K562 (cell line): Measurements from ENCODE around the gene DPRX. TPM values are rescaled to one million over a fixed set of nuclear protein-coding genes. Genes with fewer than 3 reads are reported as not detected.
A peak's percentile ranks its signal among the peaks of the same experiment; 100 is the strongest.

Source experiments
- ATAC-seq: fragments of 200-7000 bp; cut with Tn5 transposase; 3 replicates; pipeline ENCODE4 v1.9.1; 2020; ENCODE audit warnings: moderate library complexity
- BruUV-seq: library from RNA; stranded (reverse); fragments of 400-500 nt; replicated peaks from 2 replicates; lab custom pipeline; 2021; lab: Mats Ljungman, UMichigan
- CTCF ChIA-PET: fragments of 300-600 bp; formaldehyde crosslinking; extraction: SDS; loops from one replicate; lab custom pipeline; 2021; ENCODE audit warnings: low intra/inter-chr PET ratio; lab: Yijun Ruan, JAX
- POLR2A ChIA-PET: fragments of 300-600, 350-650 bp; sonication (Branson Sonifier 250); formaldehyde crosslinking; extraction: SDS; loops from one replicate; lab custom pipeline; 2021; ENCODE audit warnings: antibody characterized with exemption, inconsistent platforms; lab: Yijun Ruan, JAX
- DNase-seq, 4 experiments: peaks; one replicate each; pipeline versions ENCODE4 v3.0.0 to v3.0.0-alpha.2; 2011 to 2018; ENCODE audit warnings: low spot score in 3 of 4, mixed read lengths in 3 of 4; ENCODE audit errors: extremely low read depth in 1 of 4
- FAIRE-seq: peaks from 2 replicates; lab custom pipeline; 2011; peaks lifted over from hg19 to GRCh38; lab: Jason Lieb, UNC
- H2AFZ ChIP-seq: 2 replicates; pipeline ENCODE4 v1.6.0; 2011; ENCODE audit warnings: low read depth, low read length, control low read depth, inconsistent platforms
- H3K27ac ChIP-seq: fragments of 200-600 bp; 3 replicates; pipeline ENCODE4 v1.8.0; 2011; ENCODE audit warnings: low read depth, mild to moderate bottlenecking, control low read depth, inconsistent platforms, low read length, moderate library complexity, mixed read lengths; ENCODE audit errors: extremely low read depth
- H3K27me3 ChIP-seq, 2 experiments: fragments of 300-600 bp in 1 of 2; 2 replicates in 1 of 2; 3 replicates in 1 of 2; pipeline versions ENCODE4 v1.6.0 to v1.8.0; 2011; ENCODE audit warnings: inconsistent platforms in 2 of 2, low read length in 2 of 2, mild to moderate bottlenecking in 1 of 2, mixed read lengths in 1 of 2, moderate library complexity in 1 of 2; ENCODE audit not compliant: control insufficient read depth in 2 of 2, insufficient read depth in 2 of 2
- H3K36me3 ChIP-seq: fragments of 300-600 bp; 3 replicates; pipeline ENCODE4 v1.8.0; 2011; ENCODE audit warnings: mild to moderate bottlenecking, low read length, inconsistent platforms; ENCODE audit not compliant: control insufficient read depth, insufficient read depth
- H3K4me1 ChIP-seq, 2 experiments: fragments of 200-600 bp in 1 of 2; replicated peaks in 1 of 2; 2 replicates in 1 of 2; 3 replicates in 1 of 2; pipeline versions ENCODE4 v1.5.1 to v1.8.0; 2011; ENCODE audit warnings: inconsistent platforms in 2 of 2, low read length in 2 of 2, mild to moderate bottlenecking in 1 of 2, mixed read lengths in 1 of 2, moderate library complexity in 1 of 2; ENCODE audit not compliant: control insufficient read depth in 2 of 2, insufficient read depth in 2 of 2
- H3K4me2 ChIP-seq: 2 replicates; pipeline ENCODE4 v1.6.1; 2011; ENCODE audit warnings: low read length, control low read depth, inconsistent platforms, mixed read lengths; ENCODE audit not compliant: insufficient read depth
- H3K4me3 ChIP-seq: fragments of 200-600 bp; sonication (generic), shearing (Covaris generic); 2 replicates; pipeline ENCODE4 v1.5.1; 2016; ENCODE audit warnings: control low read depth, inconsistent platforms
- H3K79me2 ChIP-seq: fragments of 200-600 bp; 3 replicates; pipeline ENCODE4 v1.8.0; 2011; ENCODE audit warnings: low read length, inconsistent platforms; ENCODE audit not compliant: control insufficient read depth, insufficient read depth
- H3K9ac ChIP-seq, 2 experiments: 2 replicates each; pipeline versions ENCODE4 v1.6.0 to v1.6.1; 2011; ENCODE audit warnings: low read depth in 2 of 2, low read length in 2 of 2, control low read depth in 1 of 2, inconsistent platforms in 1 of 2, mild to moderate bottlenecking in 1 of 2, mixed read lengths in 1 of 2; ENCODE audit not compliant: insufficient read depth in 1 of 2
- H3K9me1 ChIP-seq: one replicate; pipeline ENCODE4 v1.6.0; 2011; ENCODE audit warnings: inconsistent platforms, mild to moderate bottlenecking, low read length, moderate library complexity; ENCODE audit not compliant: control insufficient read depth, insufficient read depth
- H3K9me3 ChIP-seq: replicated peaks from 2 replicates; pipeline ENCODE4 v1.5.1; 2011; ENCODE audit warnings: low read depth, low read length, inconsistent platforms; ENCODE audit not compliant: control insufficient read depth, insufficient read depth
- H4K20me1 ChIP-seq: replicated peaks from 2 replicates; pipeline ENCODE4 v1.6.1; 2011; ENCODE audit warnings: low read length, inconsistent platforms, mixed read lengths; ENCODE audit not compliant: control insufficient read depth, insufficient read depth
- NCOA4 ChIP-seq: fragments of 450-650 bp; IDR thresholded peaks from 2 replicates; pipeline ENCODE4 v1.6.1; 2018; ENCODE audit warnings: mild to moderate bottlenecking; ENCODE audit not compliant: partially characterized antibody
- ZFP36 ChIP-seq: fragments of 150-350 bp; IDR thresholded peaks from 2 replicates; pipeline ENCODE4 v1.6.1; 2018; ENCODE audit warnings: low read length, low read depth; ENCODE audit not compliant: partially characterized antibody
- ZNF766 ChIP-seq: fragments of 200-800 bp; sonication (Bioruptor generic); conservative IDR thresholded peaks from 2 replicates; pipeline ENCODE4 v1.6.1; 2016; ENCODE audit warnings: missing genetic modification characterization, missing compliant biosample characterization
- WGBS: fragments of 100-300 bp; shearing (Covaris generic); methylation state at CpG from one replicate; pipeline ENCODE4 v1.1.6; 2016; ENCODE audit warnings: low coverage, mixed read lengths; ENCODE audit not compliant: insufficient coverage; ENCODE audit errors: missing lambda C conversion rate; 5-methylcytosine and 5-hydroxymethylcytosine counted together
- in situ Hi-C: fragments of 300-500 bp; cut with MboI; formaldehyde crosslinking; loops from 4 replicates; pipeline ENCODE4 v1.15.0; 2018; ENCODE audit warnings: inconsistent platforms, mixed read lengths
- intact Hi-C: fragments of 100-400 bp; cut with micrococcal nuclease; formaldehyde crosslinking; loops from 2 replicates; pipeline ENCODE4 v1.14.2; 2022
- polyA plus RNA-seq, 8 experiments: library from polyadenylated mRNA; depleted of rRNA in 4 of 8; stranded (reverse) in 5 of 8; unstranded in 3 of 8; fragments of >200 nt; fragmentation: Nextera tagmentation in 2 of 8; fragmentation: Illumina TruSeq in 1 of 8; extraction: Ambion mirVana in 2 of 8; extraction: Trizol in 1 of 8; gene quantifications; 2 replicates each; pipeline versions ENCODE4 v1.2.1 to v1.2.3, GENCODE V29; 2011 to 2014; ENCODE audit warnings: inconsistent platforms in 1 of 8, missing spikeins in 1 of 8
- total RNA-seq, 7 experiments: library from RNA; depleted of rRNA in 6 of 7; stranded (reverse); fragments of >200 nt in 6 of 7; fragmentation: Illumina TruSeq in 2 of 7; extraction: Trizol in 2 of 7; gene quantifications; 2 replicates each; pipeline versions ENCODE4 v1.2.1 to v1.2.3, GENCODE V29; 2011 to 2021; ENCODE audit warnings: low replicate concordance in 1 of 7
- TF ChIP-seq, protein P1 (sequence below): fragments of 250-450 bp; sonication (Bioruptor Pico); IDR thresholded peaks from 2 replicates; pipeline ENCODE4 v1.9.0; 2021; ENCODE audit warnings: mild to moderate bottlenecking, inconsistent platforms
- TF ChIP-seq, protein P2 (sequence below): sonication (generic); formaldehyde crosslinking; IDR thresholded peaks from 2 replicates; pipeline ENCODE4 v1.5.0; 2020; ENCODE audit warnings: missing genetic modification reagents

DPRX gene
- total and polyA plus RNA-seq, 9 of the 15 experiments (the other 6 are each of a cell fraction or from before 2014, with no cell fraction given): not detected

DNA sequence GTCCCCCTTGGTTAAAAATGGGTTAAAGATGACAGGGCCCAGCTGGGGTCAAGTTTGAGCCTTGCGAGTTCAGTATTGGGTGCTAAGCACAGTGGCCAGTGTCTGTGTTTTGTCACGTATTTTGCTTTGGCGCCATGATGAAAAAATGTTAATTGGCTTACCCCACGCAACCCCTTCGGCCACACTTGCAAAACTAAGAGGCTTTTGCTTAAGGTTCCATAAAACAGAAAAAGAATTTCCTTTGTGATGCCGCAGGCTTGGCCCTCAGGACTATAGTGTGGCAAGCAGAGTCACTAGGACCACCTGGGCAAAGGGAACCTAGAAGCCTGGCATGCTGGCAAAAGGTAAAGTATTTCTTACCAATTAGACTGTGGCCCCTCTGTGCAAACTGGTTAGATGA is 20.7 kb downstream of the DPRX start (continued):
- TF ChIP-seq, protein P1, sequence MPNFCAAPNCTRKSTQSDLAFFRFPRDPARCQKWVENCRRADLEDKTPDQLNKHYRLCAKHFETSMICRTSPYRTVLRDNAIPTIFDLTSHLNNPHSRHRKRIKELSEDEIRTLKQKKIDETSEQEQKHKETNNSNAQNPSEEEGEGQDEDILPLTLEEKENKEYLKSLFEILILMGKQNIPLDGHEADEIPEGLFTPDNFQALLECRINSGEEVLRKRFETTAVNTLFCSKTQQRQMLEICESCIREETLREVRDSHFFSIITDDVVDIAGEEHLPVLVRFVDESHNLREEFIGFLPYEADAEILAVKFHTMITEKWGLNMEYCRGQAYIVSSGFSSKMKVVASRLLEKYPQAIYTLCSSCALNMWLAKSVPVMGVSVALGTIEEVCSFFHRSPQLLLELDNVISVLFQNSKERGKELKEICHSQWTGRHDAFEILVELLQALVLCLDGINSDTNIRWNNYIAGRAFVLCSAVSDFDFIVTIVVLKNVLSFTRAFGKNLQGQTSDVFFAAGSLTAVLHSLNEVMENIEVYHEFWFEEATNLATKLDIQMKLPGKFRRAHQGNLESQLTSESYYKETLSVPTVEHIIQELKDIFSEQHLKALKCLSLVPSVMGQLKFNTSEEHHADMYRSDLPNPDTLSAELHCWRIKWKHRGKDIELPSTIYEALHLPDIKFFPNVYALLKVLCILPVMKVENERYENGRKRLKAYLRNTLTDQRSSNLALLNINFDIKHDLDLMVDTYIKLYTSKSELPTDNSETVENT (CRISPR knock-in tag): no peak
- TF ChIP-seq, protein P2, sequence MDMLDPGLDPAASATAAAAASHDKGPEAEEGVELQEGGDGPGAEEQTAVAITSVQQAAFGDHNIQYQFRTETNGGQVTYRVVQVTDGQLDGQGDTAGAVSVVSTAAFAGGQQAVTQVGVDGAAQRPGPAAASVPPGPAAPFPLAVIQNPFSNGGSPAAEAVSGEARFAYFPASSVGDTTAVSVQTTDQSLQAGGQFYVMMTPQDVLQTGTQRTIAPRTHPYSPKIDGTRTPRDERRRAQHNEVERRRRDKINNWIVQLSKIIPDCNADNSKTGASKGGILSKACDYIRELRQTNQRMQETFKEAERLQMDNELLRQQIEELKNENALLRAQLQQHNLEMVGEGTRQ (CRISPR knock-in tag): no peak
- TF ChIP-seq ZNF766 (CRISPR knock-in tag): no peak

DNA sequence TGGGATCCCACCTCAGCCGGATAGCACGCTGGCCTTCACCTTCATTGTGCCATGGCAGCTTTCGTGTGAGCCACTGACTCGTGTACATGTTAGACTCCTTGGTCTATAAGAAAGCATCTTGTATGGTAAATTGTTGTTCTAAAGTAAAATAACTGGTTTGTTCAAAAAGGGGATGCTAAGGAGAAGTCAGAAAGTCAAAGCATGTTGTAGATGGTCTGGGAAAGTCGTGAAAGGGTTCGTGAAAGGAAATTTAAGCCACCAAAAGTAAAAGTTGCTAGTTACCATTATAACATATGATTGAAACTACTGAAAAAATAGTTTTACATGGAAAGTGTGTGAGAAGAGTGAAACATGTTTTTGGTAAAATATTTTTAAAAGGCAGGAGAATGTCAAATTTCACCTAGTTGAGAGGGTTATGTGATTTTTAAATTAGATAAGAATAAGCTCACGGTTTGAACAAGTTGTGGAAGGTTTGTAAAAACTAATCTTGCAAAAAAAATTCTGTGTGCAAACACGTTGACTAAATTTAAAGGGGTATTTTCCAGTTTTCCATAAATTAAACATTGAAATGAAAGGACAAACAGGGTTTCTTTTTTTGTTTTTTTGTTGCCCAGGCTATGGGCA is 23.4 kb downstream of the DPRX start:
- Histone ChIP-seq H3K9me1 (no peaks in the 10 kb centered on the region), H4K20me1 (no peaks in the 10 kb centered on the region), H3K27ac (no peak overlapping the region), H3K27me3 (peaks cover 0 to 13% of the 10 kb centered on the region in 2 experiments; a peak in 2 of 5 replicates), H3K79me2 (no peaks in the 10 kb centered on the region), H3K9me3 (no peaks in the 10 kb centered on the region), H3K4me1 (no peaks in the 10 kb centered on the region), H3K36me3 (no peaks in the 10 kb centered on the region), H3K4me2 (no peak overlapping the region), H2AFZ (no peak overlapping the region), H3K9ac (no peak overlapping the region), H3K4me3 (no peak overlapping the region)
- BruUV-seq: no TSS peak
- POLR2A ChIA-PET: no interaction called here
- FAIRE-seq (no peak), ATAC-seq (no peak), DNase-seq (no peak)
- in situ Hi-C loops (no loop called here), intact Hi-C loops (no loop called here)
- TF ChIP-seq ZFP36 (peak; percentile 43), NCOA4 (no peak)
- CTCF ChIA-PET: no interaction called here
- 1% methylated on average over 8 of the region's 8 CpGs for WGBS
